Stomach (tissue), 4 donors: ENCODE results near the gene GCAT.

Experiments
- EP300 ChIP-seq: sonication (generic); formaldehyde crosslinking; IDR thresholded peaks from one replicate; pipeline ENCODE4 v1.6.1; 2017; ENCODE audit warnings: antibody characterized with exemption
- POLR2A ChIP-seq, 4 donors: fragments of 450-650 bp; IDR thresholded peaks; one replicate each; pipeline ENCODE4 v1.6.1; 2016; ENCODE audit warnings: antibody characterized with exemption in 4 of 4, control low read depth in 2 of 4, mild to moderate bottlenecking in 1 of 4, moderate library complexity in 1 of 4
- POLR2AphosphoS5 ChIP-seq, 3 donors: sonication (generic); formaldehyde crosslinking; IDR thresholded peaks; one replicate each; pipeline ENCODE4 v1.6.1; 2016; ENCODE audit warnings: antibody characterized with exemption in 3 of 3
- TF ChIP-seq, protein P1 (sequence below), 7 experiments: fragments of 450-650 bp in 4 of 7; fragments of 200-600 bp in 3 of 7; sonication (generic) in 3 of 7; IDR thresholded peaks; one replicate each; pipeline ENCODE4 v1.5.1; 2016 to 2019; ENCODE audit warnings: antibody characterized with exemption in 7 of 7, control low read depth in 2 of 7, mild to moderate bottlenecking in 1 of 7

DNA sequence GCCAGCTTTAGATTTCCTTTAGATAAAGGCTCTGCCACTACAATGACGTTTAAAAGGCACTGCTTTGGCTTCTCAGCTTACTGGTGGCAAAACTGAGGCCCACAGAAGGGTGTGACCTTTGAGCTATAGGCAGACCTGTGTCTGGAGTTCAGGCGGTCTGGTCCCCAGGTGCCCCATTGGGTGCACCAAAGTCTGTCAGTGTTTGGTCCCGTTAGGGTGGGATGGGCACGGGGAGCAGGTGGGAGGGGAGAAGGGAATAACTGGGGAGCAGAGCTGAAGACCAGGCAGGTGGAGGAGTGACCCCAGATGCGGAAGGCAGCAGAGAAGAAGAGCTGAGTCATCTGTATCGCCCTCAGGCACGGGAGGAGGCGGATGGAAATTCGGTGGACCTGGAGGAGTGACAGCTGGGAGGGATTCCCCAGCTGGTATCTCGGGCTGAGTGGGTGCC lies 45.3 kb upstream of the GCAT start:
- TF ChIP-seq, protein P1, sequence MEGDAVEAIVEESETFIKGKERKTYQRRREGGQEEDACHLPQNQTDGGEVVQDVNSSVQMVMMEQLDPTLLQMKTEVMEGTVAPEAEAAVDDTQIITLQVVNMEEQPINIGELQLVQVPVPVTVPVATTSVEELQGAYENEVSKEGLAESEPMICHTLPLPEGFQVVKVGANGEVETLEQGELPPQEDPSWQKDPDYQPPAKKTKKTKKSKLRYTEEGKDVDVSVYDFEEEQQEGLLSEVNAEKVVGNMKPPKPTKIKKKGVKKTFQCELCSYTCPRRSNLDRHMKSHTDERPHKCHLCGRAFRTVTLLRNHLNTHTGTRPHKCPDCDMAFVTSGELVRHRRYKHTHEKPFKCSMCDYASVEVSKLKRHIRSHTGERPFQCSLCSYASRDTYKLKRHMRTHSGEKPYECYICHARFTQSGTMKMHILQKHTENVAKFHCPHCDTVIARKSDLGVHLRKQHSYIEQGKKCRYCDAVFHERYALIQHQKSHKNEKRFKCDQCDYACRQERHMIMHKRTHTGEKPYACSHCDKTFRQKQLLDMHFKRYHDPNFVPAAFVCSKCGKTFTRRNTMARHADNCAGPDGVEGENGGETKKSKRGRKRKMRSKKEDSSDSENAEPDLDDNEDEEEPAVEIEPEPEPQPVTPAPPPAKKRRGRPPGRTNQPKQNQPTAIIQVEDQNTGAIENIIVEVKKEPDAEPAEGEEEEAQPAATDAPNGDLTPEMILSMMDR (IDR thresholded peaks at IDR 0.05), result no peak
- TF ChIP-seq POLR2A (IDR thresholded peaks at IDR 0.05) (no peak), EP300 (no peak), POLR2AphosphoS5 (IDR thresholded peaks at IDR 0.05) (no peak)
